Measurements from ENCODE around the gene EFCAB3.

- TF ChIP-seq POLR2A (IDR thresholded peaks at IDR 0.05; ENCODE audit: low read depth, low read length) (no peak), TAF1 (IDR thresholded peaks at IDR 0.05; ENCODE audit: borderline replicate concordance, low read depth, low read length) (no peak), POLR2AphosphoS5 (IDR thresholded peaks at IDR 0.05; ENCODE audit: low read depth, low read length) (no peak)
Measured at GRCh38 chr17:62336527-62336926, 43.8 kb upstream of the EFCAB3 start.

Data from GM12892 (cell line).